Sigmoid colon (tissue), 4 donors: Measurements from ENCODE around the gene ZNF44.

ENCODE experiments used
- CTCF ChIP-seq, 4 experiments: fragments of 450-650 bp in 3 of 4; fragments of 200-600 bp in 1 of 4; IDR thresholded peaks; one replicate each; pipeline ENCODE4 v1.5.1; 2016 to 2019; ENCODE audit warnings: antibody characterized with exemption in 4 of 4, mild to moderate bottlenecking in 3 of 4, moderate library complexity in 2 of 4
- EP300 ChIP-seq, 4 donors: sonication (generic); formaldehyde crosslinking; IDR thresholded peaks; one replicate each; pipeline ENCODE4 v1.6.1; 2017; ENCODE audit warnings: antibody characterized with exemption in 4 of 4
- POLR2A ChIP-seq, 2 donors: fragments of 450-650 bp; IDR thresholded peaks; one replicate each; pipeline ENCODE4 v1.6.1; 2016; ENCODE audit warnings: antibody characterized with exemption in 2 of 2, mild to moderate bottlenecking in 2 of 2, moderate library complexity in 2 of 2
- POLR2AphosphoS5 ChIP-seq, 4 donors: sonication (generic); formaldehyde crosslinking; IDR thresholded peaks; one replicate each; pipeline ENCODE4 v1.6.1; 2017; ENCODE audit warnings: antibody characterized with exemption in 4 of 4

- no peak for TF ChIP-seq POLR2AphosphoS5 (IDR thresholded peaks at IDR 0.05)
- no peak for TF ChIP-seq CTCF (IDR thresholded peaks at IDR 0.05)
- TF ChIP-seq POLR2A (IDR thresholded peaks at IDR 0.05): no peak
- no peak for TF ChIP-seq EP300 (IDR thresholded peaks at IDR 0.05)
Observed at GRCh38 chr19:12318782-12319413, 24.2 kb upstream of the ZNF44 start.
